ENCODE measurements around the gene CBFA2T3. TPM values are rescaled to one million over a fixed set of nuclear protein-coding genes. Genes with fewer than 3 reads are reported as not detected.

Gene CBFA2T3
- total RNA-seq, 1 experiment from 2014 or later, result not detected

DNA sequence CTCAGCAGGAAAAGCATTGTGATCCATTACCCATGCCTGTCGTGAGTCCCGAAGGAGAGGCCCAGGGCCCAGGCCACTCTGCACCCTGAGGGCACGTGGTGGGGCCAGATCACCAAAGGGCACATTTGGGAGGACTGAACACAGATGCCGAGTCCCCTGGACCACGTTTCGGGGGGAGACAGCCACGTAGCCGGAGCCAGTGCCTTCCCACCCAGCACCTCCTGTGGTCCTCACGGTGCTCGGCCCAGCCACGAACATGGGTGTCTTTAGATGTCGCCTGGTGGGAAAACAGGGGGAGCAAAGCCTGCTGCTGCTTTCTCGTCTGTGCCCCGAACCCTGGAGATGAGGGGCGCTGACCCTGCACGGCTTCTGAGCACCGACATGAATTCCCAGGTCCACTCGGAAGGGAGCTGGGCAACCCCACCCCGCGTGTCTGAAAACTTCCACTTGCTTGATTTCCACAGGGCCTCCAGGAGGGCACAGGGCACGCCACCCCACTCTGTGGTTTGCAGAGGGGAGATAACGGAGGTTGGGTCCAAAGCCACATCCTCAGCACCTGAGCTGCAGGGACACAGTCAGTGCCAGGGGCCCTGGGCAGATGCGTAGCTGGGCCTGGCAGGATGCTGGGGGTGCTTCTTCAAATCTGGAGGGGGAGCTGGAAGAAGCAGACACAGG lies 14.4 kb downstream of the CBFA2T3 start:
- DNase-seq (ENCODE audit: low read depth), result no peak

GRCh38 chr16:88961011-88961410 lies 16.0 kb downstream of the CBFA2T3 start:
- DNase-seq (ENCODE audit: low read depth), result no peak

GRCh38 chr16:88960516-88960915 lies 16.5 kb downstream of the CBFA2T3 start:
- DNase-seq (ENCODE audit: low read depth), result no peak

DNA sequence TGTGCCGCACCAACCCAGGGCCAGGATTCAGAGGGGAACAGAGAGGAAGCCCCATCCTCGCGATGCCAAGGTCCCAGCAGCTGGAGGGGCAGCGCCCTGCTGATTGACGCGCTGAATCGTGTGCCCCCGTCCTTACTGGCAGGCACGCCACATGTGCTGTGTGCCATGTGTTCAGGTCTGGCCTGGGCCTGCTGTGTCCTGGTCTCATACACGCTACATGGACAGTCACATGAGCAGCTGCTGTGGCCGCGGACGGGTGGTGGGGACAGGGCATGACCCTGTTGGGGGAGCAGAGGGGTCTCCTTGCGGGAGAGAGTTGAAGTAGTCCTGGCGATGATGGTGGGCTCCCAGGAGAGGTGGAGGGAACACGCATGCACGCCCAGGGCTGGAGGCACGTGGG lies 18.0 kb downstream of the CBFA2T3 start:
- DNase-seq (ENCODE audit: low read depth), result no peak

- no peak for DNase-seq (ENCODE audit: low read depth)
Measured at GRCh38 chr16:88957887-88958577, 19.0 kb downstream of the CBFA2T3 start.

- DNase-seq (ENCODE audit: low read depth), result no peak
Measured at GRCh38 chr16:88957433-88957767, 19.6 kb downstream of the CBFA2T3 start.

GRCh38 chr16:88956546-88957432 lies 20.2 kb downstream of the CBFA2T3 start:
- DNase-seq (ENCODE audit: low read depth), result peak; percentile 35

DNA sequence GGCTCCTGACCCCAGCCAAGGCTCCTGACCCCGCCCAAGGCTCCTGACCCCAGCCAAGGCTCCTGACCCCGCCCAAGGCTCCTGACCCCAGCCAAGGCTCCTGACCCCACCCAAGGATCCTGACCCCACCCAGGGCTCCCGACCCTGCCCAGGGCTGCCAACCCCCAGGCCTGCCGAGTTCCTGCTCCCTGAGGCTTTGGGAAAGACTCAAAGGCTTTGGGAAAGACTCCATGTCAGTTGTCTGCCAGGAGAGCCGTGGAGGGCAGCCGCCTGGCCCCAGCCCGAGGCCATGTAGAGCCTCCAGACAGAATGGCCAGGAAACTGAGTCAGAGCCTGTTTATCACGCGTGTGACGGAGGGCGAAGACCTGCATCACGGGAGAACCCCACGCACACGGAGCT lies 21.1 kb downstream of the CBFA2T3 start:
- DNase-seq (ENCODE audit: low read depth), result no peak

- DNase-seq (ENCODE audit: low read depth), result no peak
Measured at GRCh38 chr16:88953003-88953690, 23.9 kb downstream of the CBFA2T3 start.

- DNase-seq (ENCODE audit: low read depth), result peak; percentile 13
Measured at GRCh38 chr16:88951989-88952388, 25.0 kb downstream of the CBFA2T3 start.

GRCh38 chr16:88951501-88951900 lies 25.5 kb downstream of the CBFA2T3 start:
- DNase-seq (ENCODE audit: low read depth), result no peak

GRCh38 chr16:88948781-88949490 lies 28.1 kb downstream of the CBFA2T3 start:
- DNase-seq (ENCODE audit: low read depth), result no peak

- DNase-seq (ENCODE audit: low read depth), result no peak
Measured at GRCh38 chr16:88945473-88945872, 31.5 kb downstream of the CBFA2T3 start.

DNA sequence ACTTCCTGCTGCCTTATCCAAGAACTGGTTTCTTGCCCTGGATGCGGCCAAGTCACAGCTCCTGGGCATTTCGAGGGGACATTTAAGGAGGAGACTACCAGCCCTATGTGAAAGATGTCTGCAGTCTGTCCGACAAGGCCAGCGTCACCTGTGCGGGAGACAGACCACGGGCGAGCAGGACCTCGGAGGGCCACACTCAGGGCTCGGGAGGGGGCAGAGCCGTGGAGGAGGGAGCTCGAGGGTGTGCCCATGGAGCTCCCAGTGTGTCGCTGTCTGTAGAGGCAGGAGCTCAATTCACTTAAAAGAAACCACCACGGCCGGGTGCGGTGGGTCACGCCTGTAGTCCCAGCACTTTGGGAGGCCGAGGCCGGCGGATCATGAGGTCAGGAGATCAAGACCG lies 33.3 kb downstream of the CBFA2T3 start:
- no peak for DNase-seq (ENCODE audit: low read depth)

DNA sequence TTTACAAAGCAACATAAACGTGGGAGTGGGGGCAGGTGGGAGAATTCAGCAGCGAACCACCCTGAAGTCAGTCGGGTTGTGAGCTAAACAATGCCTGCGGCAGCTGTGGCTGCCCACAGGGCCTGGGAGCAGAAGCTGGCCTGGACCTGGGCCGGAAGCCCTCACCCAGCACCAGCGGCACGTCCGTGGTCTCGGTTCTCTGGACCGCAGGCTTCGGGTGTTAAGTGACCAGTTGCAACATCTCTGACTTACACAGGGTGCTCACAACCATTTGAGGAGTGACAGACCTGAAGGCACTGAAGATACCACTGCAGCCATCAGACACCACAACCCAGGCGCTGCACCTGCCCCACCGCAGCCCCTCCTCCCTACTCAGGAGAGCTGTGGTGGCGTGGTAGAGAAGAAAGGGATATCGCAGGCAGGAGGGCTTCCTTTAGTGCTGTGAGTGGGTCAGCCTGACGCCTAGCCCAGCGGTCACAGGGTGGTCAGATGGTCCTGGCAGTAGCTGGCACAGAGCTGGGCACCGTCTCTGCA lies 33.8 kb downstream of the CBFA2T3 start:
- DNase-seq (ENCODE audit: low read depth), result no peak

DNA sequence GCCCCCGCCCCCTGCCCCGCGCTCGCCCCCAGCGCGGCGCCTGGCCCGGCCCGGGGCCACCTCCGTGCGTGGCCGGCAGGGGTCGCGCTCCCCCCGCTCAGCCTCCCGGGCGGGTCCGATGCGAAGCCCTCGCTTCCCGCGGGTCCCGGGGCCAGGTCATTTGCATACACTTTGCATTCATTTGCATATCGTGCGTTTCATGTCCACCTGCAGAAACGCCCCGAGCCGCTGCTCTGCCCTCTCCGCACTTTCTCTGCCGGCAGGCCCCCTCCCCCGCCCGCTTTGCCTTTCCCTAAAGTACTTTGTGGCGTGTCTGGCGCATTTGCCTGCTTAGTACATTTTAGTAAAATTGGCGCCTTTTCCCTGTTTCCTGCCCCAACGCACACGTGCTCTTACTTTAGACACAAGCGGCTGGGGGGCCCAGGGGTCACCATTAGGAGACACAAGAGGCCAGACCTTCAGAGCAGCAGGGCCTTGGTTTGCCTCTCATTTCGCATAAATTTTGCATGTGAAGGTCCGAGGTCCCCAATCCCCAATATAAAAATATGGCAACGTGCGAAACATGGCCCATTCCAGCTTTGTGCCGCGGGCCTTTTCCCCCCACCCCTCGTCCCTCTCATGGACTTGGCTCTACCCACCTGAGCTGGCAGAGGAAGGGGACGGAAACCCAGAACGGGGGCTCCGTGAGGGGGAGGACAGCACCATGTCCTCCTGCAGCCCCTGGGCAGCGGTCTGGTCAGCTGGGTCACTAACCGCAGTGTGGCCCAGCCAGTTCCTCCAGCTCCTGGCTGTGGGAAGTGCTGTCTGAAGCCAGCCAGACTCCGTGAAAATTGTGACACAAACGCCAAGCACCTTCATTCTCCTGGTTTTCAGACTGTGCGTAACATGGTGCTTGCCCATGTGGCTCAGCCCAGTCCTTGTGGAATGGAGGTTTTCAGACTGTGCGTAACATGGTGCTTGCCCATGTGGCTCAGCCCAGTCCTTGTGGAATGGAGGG lies 34.8 kb downstream of the CBFA2T3 start:
- DNase-seq (ENCODE audit: low read depth), result no peak

DNA sequence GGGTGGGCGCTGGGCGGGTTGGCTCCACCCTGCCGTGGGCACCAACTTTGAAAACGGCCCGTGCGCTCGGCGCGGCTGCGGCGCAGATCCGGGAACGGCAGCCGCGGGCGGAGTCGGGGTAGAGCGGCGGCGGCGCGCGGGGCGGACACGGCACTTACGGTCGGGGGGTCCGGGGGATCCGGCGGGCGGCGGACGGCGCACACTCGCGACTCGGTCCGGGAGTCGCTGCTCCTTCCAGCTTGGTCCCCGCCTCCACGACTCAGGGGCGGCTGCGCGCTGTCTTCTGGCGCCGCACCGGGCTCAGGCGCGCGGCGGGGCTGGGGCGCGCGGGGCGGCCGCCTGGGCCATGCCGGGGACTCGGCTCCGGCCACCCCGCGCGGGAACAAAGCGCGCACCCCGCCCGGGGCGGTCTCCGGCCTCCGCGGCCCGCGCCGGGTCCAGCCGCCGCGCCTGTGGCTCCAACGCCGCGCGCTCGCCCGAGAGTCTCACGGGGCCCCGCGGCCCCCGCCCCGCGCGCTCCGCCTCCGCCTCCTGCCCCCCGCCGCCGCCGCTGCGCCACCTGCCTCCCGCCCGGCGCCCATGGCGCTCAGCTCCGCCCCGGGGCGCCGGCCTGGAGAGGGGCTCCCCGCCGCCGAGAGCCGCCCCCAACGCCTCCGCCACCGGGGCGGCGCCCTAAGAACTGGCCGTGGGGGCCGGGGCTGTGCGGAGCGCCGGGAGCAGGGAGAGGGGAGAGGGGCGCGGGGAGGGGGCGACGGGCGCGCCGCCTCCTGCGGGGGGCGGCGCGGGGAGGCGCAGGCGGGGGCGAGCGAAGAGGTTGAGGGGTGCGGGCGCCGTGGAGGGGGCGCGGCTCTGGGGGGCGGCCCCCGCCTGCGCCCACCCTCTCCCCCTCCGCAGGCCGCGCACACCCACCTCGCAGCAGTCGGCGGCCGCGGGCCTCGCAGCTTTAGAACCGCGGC lies 35.9 kb downstream of the CBFA2T3 start:
- DNase-seq (ENCODE audit: low read depth), result no peak

DNA sequence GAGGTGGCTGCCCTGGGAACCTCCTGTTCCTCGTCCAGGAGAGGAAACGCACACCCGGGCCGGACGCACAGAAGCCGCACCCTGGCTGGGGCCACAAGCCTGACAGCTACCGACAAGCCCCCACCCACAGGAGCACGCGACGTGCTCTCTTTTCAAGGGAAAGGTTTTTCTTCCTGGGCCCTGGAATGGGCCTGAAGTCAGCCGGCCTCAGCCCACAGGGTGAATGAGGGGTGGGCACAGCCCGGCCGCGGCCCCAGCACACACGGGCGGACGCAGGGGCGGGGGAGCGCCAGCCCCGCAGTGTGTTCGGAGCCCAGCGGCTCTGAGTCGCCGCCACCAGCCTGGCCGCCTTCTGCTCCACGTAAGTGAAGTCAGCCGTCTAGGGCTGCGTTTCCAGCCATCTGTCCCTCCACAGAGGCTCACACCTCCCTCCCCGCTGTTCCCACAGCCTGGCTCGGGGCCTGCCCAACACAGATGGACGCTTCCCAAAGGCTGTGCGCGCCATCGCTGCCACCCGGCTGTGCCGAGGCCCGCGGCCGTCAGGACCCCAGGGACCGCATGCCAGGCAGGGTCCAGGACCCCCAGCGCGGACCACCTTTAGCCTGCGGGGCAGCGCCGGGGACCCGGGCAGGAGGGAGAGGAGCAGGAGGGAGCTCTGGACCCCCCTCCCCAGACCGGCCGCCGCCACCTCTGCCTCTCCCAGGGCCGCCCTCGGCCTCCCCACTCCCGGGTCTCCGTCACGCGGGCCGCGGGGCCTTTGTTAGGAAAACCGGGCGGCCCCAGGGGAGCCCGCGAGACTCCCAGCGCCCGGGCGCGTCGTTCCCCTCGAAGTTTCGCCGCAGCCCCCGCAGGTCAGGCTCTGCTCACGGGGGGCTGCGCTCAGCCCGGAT lies 36.8 kb downstream of the CBFA2T3 start:
- DNase-seq (ENCODE audit: low read depth), result no peak

Data from M059J (cell line).